AG08395 (cell line): ENCODE results near the gene MTMR4.
"Not testable (repeated sequence)": the region's sequence is repeated elsewhere in the genome, so short reads cannot be mapped to it uniquely, and the experiment has no call there.

ENCODE experiments used
- DNase-seq: peaks from one replicate; pipeline ENCODE4 v3.0.0; 2012; ENCODE audit warnings: mixed read lengths, low spot score

The MTMR4 gene

GRCh38 chr17:58513965-58514769, at the start of gene MTMR4:
TSS of gene MTMR4 (minus strand) at chr17:58514638. CDS start at chr17:58514407, 231 bp downstream.
- peak; percentile 87 for DNase-seq

- DNase-seq, result no peak
Measured at GRCh38 chr17:58560511-58560910, 46.1 kb upstream of the MTMR4 start.

- no peak for DNase-seq
Measured at GRCh38 chr17:58557981-58558380, 43.5 kb upstream of the MTMR4 start.

GRCh38 chr17:58556833-58557250, 42.4 kb upstream of the MTMR4 start:
- no peak for DNase-seq

- DNase-seq, result not testable (repeated sequence)
Measured at GRCh38 chr17:58555109-58555508, 40.7 kb upstream of the MTMR4 start.

- no peak for DNase-seq
Measured at GRCh38 chr17:58541249-58541648, 26.8 kb upstream of the MTMR4 start.

GRCh38 chr17:58539698-58540097, 25.3 kb upstream of the MTMR4 start:
- DNase-seq, result no peak

GRCh38 chr17:58538811-58539409, 24.5 kb upstream of the MTMR4 start:
- no peak for DNase-seq

- DNase-seq, result no peak
Measured at GRCh38 chr17:58537266-58537665, 22.8 kb upstream of the MTMR4 start.

GRCh38 chr17:58536542-58536941, 22.1 kb upstream of the MTMR4 start:
- DNase-seq, result no peak

- DNase-seq, result peak; percentile 64
Measured at GRCh38 chr17:58535431-58535830, 21.0 kb upstream of the MTMR4 start.

- peak; percentile 80 for DNase-seq
Measured at GRCh38 chr17:58534901-58535421, 20.5 kb upstream of the MTMR4 start.

- no peak for DNase-seq
Measured at GRCh38 chr17:58534331-58534730, 19.9 kb upstream of the MTMR4 start.

GRCh38 chr17:58533616-58534188, 19.3 kb upstream of the MTMR4 start:
- DNase-seq, result no peak

GRCh38 chr17:58532555-58532951, 18.1 kb upstream of the MTMR4 start:
- no peak for DNase-seq

GRCh38 chr17:58531661-58532554, 17.5 kb upstream of the MTMR4 start:
- DNase-seq, result peak; percentile 67

GRCh38 chr17:58531122-58531521, 16.7 kb upstream of the MTMR4 start:
- no peak for DNase-seq

GRCh38 chr17:58530655-58531054, 16.2 kb upstream of the MTMR4 start:
- DNase-seq, result no peak

- no peak for DNase-seq
Measured at GRCh38 chr17:58529275-58529674, 14.8 kb upstream of the MTMR4 start.

- no peak for DNase-seq
Measured at GRCh38 chr17:58528443-58528842, 14.0 kb upstream of the MTMR4 start.

- no peak for DNase-seq
Measured at GRCh38 chr17:58527949-58528348, 13.5 kb upstream of the MTMR4 start.

- DNase-seq, result no peak
Measured at GRCh38 chr17:58527306-58527705, 12.9 kb upstream of the MTMR4 start.
